HepG2 (cell line): ENCODE results near the gene LARP1. TPM values are rescaled to one million over a fixed set of nuclear protein-coding genes. Genes with fewer than 3 reads are reported as not detected.

Experiments used
- ATAC-seq: fragments of 200-7000 bp; cut with Tn5 transposase; 3 replicates; pipeline ENCODE4 v1.9.1; 2020; ENCODE audit warnings: mild to moderate bottlenecking, moderate library complexity
- BruUV-seq: library from RNA; stranded (reverse); fragments of 400-500 nt; replicated peaks from 2 replicates; lab custom pipeline; 2021; lab: Mats Ljungman, UMichigan
- CTCF ChIA-PET: fragments of 300-600 bp; formaldehyde crosslinking; extraction: SDS; loops from one replicate; lab custom pipeline; 2021; ENCODE audit warnings: low total read pairs, inconsistent platforms, low intra/inter-chr PET ratio; lab: Yijun Ruan, JAX
- POLR2A ChIA-PET: fragments of 350-600 bp; sonication (Branson Sonifier 250); formaldehyde crosslinking; loops from one replicate; lab custom pipeline; 2020; ENCODE audit warnings: antibody characterized with exemption, inconsistent platforms; lab: Yijun Ruan, JAX
- DNase-seq: peaks from one replicate; pipeline ENCODE4 v3.0.0-alpha.2; 2015; ENCODE audit warnings: low spot score
- FAIRE-seq: peaks from 3 replicates; lab custom pipeline; 2011; peaks lifted over from hg19 to GRCh38; lab: Jason Lieb, UNC
- H2AFZ ChIP-seq: one replicate; pipeline ENCODE4 v1.6.1; 2011; ENCODE audit warnings: low read length, inconsistent platforms
- H3K27ac ChIP-seq: fragments of 300-600 bp; 3 replicates; pipeline ENCODE4 v1.8.0; 2011; ENCODE audit warnings: mixed run types, mild to moderate bottlenecking, mixed read lengths, low read length, inconsistent platforms; ENCODE audit not compliant: insufficient read depth; ENCODE audit errors: extremely low read length
- H3K27me3 ChIP-seq, 2 experiments: fragments of 200-600 bp in 1 of 2; 2 replicates in 1 of 2; 3 replicates in 1 of 2; pipeline versions ENCODE4 v1.6.0 to v1.8.0; 2011; ENCODE audit warnings: low read length in 2 of 2, mild to moderate bottlenecking in 2 of 2, moderate library complexity in 2 of 2, inconsistent platforms in 1 of 2; ENCODE audit not compliant: insufficient read depth in 2 of 2, control insufficient read depth in 1 of 2
- H3K36me3 ChIP-seq, 2 experiments: fragments of 200-600 bp in 1 of 2; replicated peaks in 1 of 2; 2 replicates in 1 of 2; 3 replicates in 1 of 2; pipeline versions ENCODE4 v1.5.1 to v1.8.0; 2011; ENCODE audit warnings: low read length in 2 of 2, inconsistent platforms in 1 of 2; ENCODE audit not compliant: insufficient read depth in 2 of 2, control insufficient read depth in 1 of 2
- H3K4me1 ChIP-seq: 2 replicates; pipeline ENCODE4 v1.5.1; 2012; ENCODE audit warnings: low read length, inconsistent platforms; ENCODE audit not compliant: insufficient read depth
- H3K4me2 ChIP-seq: 2 replicates; pipeline ENCODE4 v1.6.0; 2011; ENCODE audit warnings: low read depth, low read length, inconsistent platforms
- H3K4me3 ChIP-seq, 3 experiments: fragments of 200-600 bp in 1 of 3; sonication (generic), shearing (Covaris generic) in 1 of 3; replicated peaks in 1 of 3; 2 replicates each; pipeline ENCODE4 v1.5.1; 2011 to 2016; ENCODE audit warnings: low read length in 3 of 3, inconsistent platforms in 2 of 3, low read depth in 2 of 3, mild to moderate bottlenecking in 2 of 3, control low read depth in 1 of 3, mixed read lengths in 1 of 3; ENCODE audit not compliant: insufficient read depth in 1 of 3
- H3K79me2 ChIP-seq: one replicate; pipeline ENCODE4 v1.6.1; 2011; ENCODE audit warnings: low read length, inconsistent platforms; ENCODE audit not compliant: insufficient read depth
- H3K9ac ChIP-seq: 2 replicates; pipeline ENCODE4 v1.6.0; 2011; ENCODE audit warnings: mild to moderate bottlenecking, low read depth, low read length, inconsistent platforms; ENCODE audit not compliant: insufficient read depth
- H3K9me3 ChIP-seq: 2 replicates; pipeline ENCODE4 v1.5.1; 2012; ENCODE audit warnings: mild to moderate bottlenecking, low read length
- H4K20me1 ChIP-seq: 2 replicates; pipeline ENCODE4 v1.6.0; 2011; ENCODE audit warnings: inconsistent platforms, mild to moderate bottlenecking, low read length, moderate library complexity; ENCODE audit not compliant: insufficient read depth
- BCL3 ChIP-seq: sonication (generic); formaldehyde crosslinking; IDR thresholded peaks from 2 replicates; pipeline ENCODE4 v1.5.1; 2020; ENCODE audit warnings: mild to moderate bottlenecking, missing genetic modification reagents, moderate library complexity
- BRD4 ChIP-seq: sonication (generic); formaldehyde crosslinking; IDR thresholded peaks from 2 replicates; pipeline ENCODE4 v1.4.0; 2020; ENCODE audit warnings: missing genetic modification reagents
- CBX2 ChIP-seq, 2 experiments: fragments of 200-600 bp in 1 of 2; sonication (generic); formaldehyde crosslinking in 1 of 2; IDR thresholded peaks; 2 replicates each; pipeline versions ENCODE4 v1.7.0 to v1.8.1; 2018 to 2022; ENCODE audit warnings: low read depth in 2 of 2, low read length in 1 of 2, mild to moderate bottlenecking in 1 of 2, missing genetic modification reagents in 1 of 2
- E2F2 ChIP-seq: sonication (generic); formaldehyde crosslinking; IDR thresholded peaks from 2 replicates; pipeline ENCODE4 v1.4.0; 2020; ENCODE audit warnings: missing genetic modification reagents, borderline replicate concordance
- HIVEP1 ChIP-seq: sonication (generic); formaldehyde crosslinking; IDR thresholded peaks from 2 replicates; pipeline ENCODE4 v1.4.0; 2020; ENCODE audit warnings: mild to moderate bottlenecking, missing genetic modification reagents
- NFRKB ChIP-seq: fragments of 450-650 bp; IDR thresholded peaks from 2 replicates; pipeline ENCODE4 v1.6.1; 2017
- TOPORS ChIP-seq: sonication (generic); formaldehyde crosslinking; IDR thresholded peaks from 2 replicates; pipeline ENCODE4 v1.8.0; 2023; ENCODE audit warnings: mild to moderate bottlenecking, missing genetic modification reagents
- YY1 ChIP-seq: IDR thresholded peaks from 2 replicates; pipeline ENCODE4 v1.6.1; 2011; ENCODE audit warnings: low read length, low read depth, moderate library complexity, mild to moderate bottlenecking; ENCODE audit not compliant: insufficient read depth, insufficient replicate concordance
- ZNF276 ChIP-seq: sonication (generic); formaldehyde crosslinking; IDR thresholded peaks from 2 replicates; pipeline ENCODE4 v1.4.0; 2020; ENCODE audit warnings: mild to moderate bottlenecking, low read depth, missing genetic modification reagents
- ZNF292 ChIP-seq: sonication (generic); formaldehyde crosslinking; IDR thresholded peaks from 2 replicates; pipeline ENCODE4 v1.8.1; 2022; ENCODE audit warnings: mild to moderate bottlenecking, low read depth, missing genetic modification reagents, borderline replicate concordance
- ZNF501 ChIP-seq: sonication (generic); formaldehyde crosslinking; IDR thresholded peaks from 2 replicates; pipeline ENCODE4 v1.5.1; 2020; ENCODE audit warnings: mild to moderate bottlenecking, moderate library complexity, missing genetic modification reagents
- ZNF580 ChIP-seq: IDR thresholded peaks from 2 replicates; pipeline ENCODE4 v1.6.1; 2016; ENCODE audit warnings: low read depth, borderline replicate concordance
- WGBS: methylation state at CpG from one replicate; pipeline ENCODE4 v1.1.6; 2017; ENCODE audit warnings: low lambda C conversion rate; 5-methylcytosine and 5-hydroxymethylcytosine counted together
- in situ Hi-C: cut with HindIII; loops from 2 replicates; pipeline ENCODE4 v1.10.0; 2017; ENCODE audit warnings: low pct_unique_long_range_greater_than_20kb; ENCODE audit not compliant: extremely low pct_ligation_motif_present
- intact Hi-C: fragments of 100-400 bp; cut with micrococcal nuclease; formaldehyde crosslinking; loops from one replicate; pipeline ENCODE4 v1.10.0; 2022; ENCODE audit not compliant: unreplicated experiment
- polyA plus RNA-seq, 8 experiments: library from polyadenylated mRNA; depleted of rRNA in 3 of 8; stranded (reverse) in 7 of 8; unstranded in 1 of 8; fragments of >200 nt; fragmentation: Illumina TruSeq in 4 of 8; extraction: Trizol in 4 of 8; gene quantifications; 2 replicates each; pipeline versions ENCODE4 v1.2.1 to v1.2.3, GENCODE V29; 2011 to 2016; ENCODE audit warnings: low read depth in 4 of 8, missing spikeins in 1 of 8, mixed read lengths in 1 of 8; ENCODE audit not compliant: insufficient read depth in 1 of 8
- total RNA-seq, 5 experiments: library from RNA; depleted of rRNA; stranded (reverse); fragments of >200 nt; fragmentation: Illumina TruSeq; extraction: Trizol; gene quantifications; 2 replicates each; pipeline ENCODE4 v1.2.3, GENCODE V29; 2016; ENCODE audit warnings: low read depth in 1 of 5

LARP1 gene
- total and polyA plus RNA-seq, 2 of the 13 experiments (the other 11 are each of a cell fraction or from before 2014, with no cell fraction given): 45.2 to 61.4 TPM

DNA sequence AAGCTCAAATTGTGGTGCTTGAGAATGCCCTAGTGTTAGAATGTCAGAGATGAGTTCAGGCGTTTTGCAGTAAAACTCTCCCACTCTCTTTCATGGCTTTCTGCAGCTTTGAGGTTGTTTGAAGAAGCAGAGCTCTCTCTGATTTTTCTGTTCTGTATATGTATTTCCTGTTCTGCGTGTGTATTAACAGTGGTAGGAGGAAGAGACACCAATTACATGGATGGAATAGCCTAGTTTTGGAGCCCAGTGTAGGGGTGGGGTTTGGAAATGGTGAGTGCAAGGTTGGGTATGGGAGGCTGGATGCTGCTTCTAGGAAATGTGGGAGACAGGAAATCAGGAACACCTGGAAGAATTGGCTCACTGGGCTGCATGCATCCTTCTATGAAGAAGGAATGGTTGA is 12.4 kb downstream of the LARP1 start (continued):
- TF ChIP-seq ZNF276: no peak

DNA sequence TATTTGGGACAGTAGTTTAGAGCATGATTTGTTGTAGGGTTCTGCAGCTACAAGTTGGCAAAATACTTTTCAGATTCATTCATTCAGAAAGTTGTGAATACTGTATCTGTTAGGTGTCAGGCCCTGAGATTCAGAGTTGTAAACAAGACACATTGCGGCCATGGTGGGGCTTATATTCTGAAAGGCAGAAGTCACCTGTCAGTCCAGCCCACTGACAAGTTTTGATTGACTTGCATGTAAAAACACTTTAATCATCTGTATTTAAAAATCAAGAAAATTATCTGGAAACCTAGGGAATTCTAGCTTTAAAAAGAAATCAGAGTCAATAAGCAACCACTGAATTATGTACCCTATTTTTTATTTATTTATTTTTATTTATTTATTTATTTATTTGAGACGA is 13.0 kb downstream of the LARP1 start:
- Histone ChIP-seq H3K27me3 (no peaks in the 10 kb centered on the region), H3K27ac (no peak overlapping the region), H3K4me1 (peaks cover 75% of the 10 kb centered on the region), H3K4me2 (no peak overlapping the region), H2AFZ (no peak overlapping the region), H4K20me1 (peaks cover 83% of the 10 kb centered on the region), H3K9ac (no peak overlapping the region), H3K9me3 (no peaks in the 10 kb centered on the region), H3K4me3 (no peak overlapping the region), H3K79me2 (peaks cover 95% of the 10 kb centered on the region), H3K36me3 (no peaks in the 10 kb centered on the region; a peak in 4 of 5 replicates)
- POLR2A ChIA-PET: interaction anchor here (1.1 kb wide), 1 partner anchor 10 kb away, joined by 3 read pairs; no protein-coding TSS in a partner anchor
- CTCF ChIA-PET: no interaction called here
- 90% methylated on average over 2 of the region's 2 CpGs for WGBS
- intact Hi-C loops: no loop called here
- TF ChIP-seq BRD4 (CRISPR knock-in tag) (no peak), TOPORS (CRISPR knock-in tag) (no peak), ZNF501 (no peak), BCL3 (CRISPR knock-in tag) (no peak), HIVEP1 (CRISPR knock-in tag) (no peak), ZNF292 (no peak), YY1 (no peak), E2F2 (no peak), NFRKB (no peak), CBX2 (IDR thresholded peaks at IDR 0.05; ENCODE audit: low read depth, low read length) (no peak), CBX2 (CRISPR knock-in tag; IDR thresholded peaks at IDR 0.05; ENCODE audit: low read depth) (no peak), ZNF580 (CRISPR knock-in tag) (no peak)
- in situ Hi-C loops: no loop called here
- FAIRE-seq (no peak), ATAC-seq (no peak), DNase-seq (no peak)
- no TSS peak for BruUV-seq
